Gastroesophageal sphincter (tissue), 4 donors: ENCODE data around the gene TRRAP. TPM values are rescaled to one million over a fixed set of nuclear protein-coding genes. Genes with fewer than 3 reads are reported as not detected.

Experiments used
- ATAC-seq: fragments of 150-250 bp; one replicate; pipeline ENCODE4 v1.9.1; 2016; ENCODE audit warnings: mild to moderate bottlenecking, moderate library complexity
- H3K27ac ChIP-seq, 4 donors: fragments of 200-600 bp; sonication (generic) in 3 of 4; 1 replicate in 3 of 4; 2 replicates in 1 of 4; pipeline ENCODE4 v1.5.1; 2016 to 2019
- H3K27me3 ChIP-seq: fragments of 200-600 bp; sonication (generic); one replicate; pipeline ENCODE4 v1.5.1; 2019
- H3K36me3 ChIP-seq, 2 donors: fragments of 200-600 bp; sonication (generic); one replicate each; pipeline ENCODE4 v1.5.1; 2019; ENCODE audit warnings: control low read depth in 1 of 2
- H3K4me1 ChIP-seq, 3 donors: fragments of 200-600 bp; sonication (generic); 1 replicate in 2 of 3; 2 replicates in 1 of 3; pipeline ENCODE4 v1.5.1; 2016 to 2019; ENCODE audit warnings: control low read depth in 2 of 3
- H3K4me3 ChIP-seq, 2 donors: fragments of 200-600 bp; sonication (generic); one replicate each; pipeline ENCODE4 v1.5.1; 2019; ENCODE audit warnings: mild to moderate bottlenecking in 1 of 2, moderate library complexity in 1 of 2
- H3K9me3 ChIP-seq, 3 donors: fragments of 200-600 bp; sonication (generic); one replicate each; pipeline ENCODE4 v1.5.1; 2017 to 2019; ENCODE audit warnings: control low read depth in 2 of 3
- EP300 ChIP-seq: sonication (generic); formaldehyde crosslinking; IDR thresholded peaks from one replicate; pipeline ENCODE4 v1.6.1; 2017; ENCODE audit warnings: antibody characterized with exemption, mild to moderate bottlenecking
- POLR2A ChIP-seq, 2 donors: fragments of 450-650 bp; IDR thresholded peaks; one replicate each; pipeline ENCODE4 v1.6.1; 2017; ENCODE audit warnings: antibody characterized with exemption in 2 of 2, mild to moderate bottlenecking in 2 of 2, moderate library complexity in 1 of 2
- POLR2AphosphoS5 ChIP-seq: sonication (generic); formaldehyde crosslinking; IDR thresholded peaks from one replicate; pipeline ENCODE4 v1.6.1; 2017; ENCODE audit warnings: antibody characterized with exemption
- WGBS, 2 donors: methylation state at CpG; one replicate each; pipeline ENCODE4 v1.1.5; 2018; ENCODE audit warnings: low coverage in 1 of 2; 5-methylcytosine and 5-hydroxymethylcytosine counted together
- total RNA-seq, 4 donors: library from RNA; depleted of rRNA; stranded (reverse); fragments of >200 nt; gene quantifications; one replicate each; pipeline ENCODE4 v1.1.0, GENCODE V29; 2016
- TF ChIP-seq, protein P1 (sequence below), 4 experiments: fragments of 200-600 bp in 2 of 4; fragments of 450-650 bp in 2 of 4; sonication (generic) in 1 of 4; IDR thresholded peaks; one replicate each; pipeline ENCODE4 v1.5.1; 2017 to 2019; ENCODE audit warnings: antibody characterized with exemption in 4 of 4, mild to moderate bottlenecking in 2 of 4, moderate library complexity in 2 of 4

TRRAP gene
- total RNA-seq, 4 donors from 2014 or later, result 19.1 to 34.8 (median 28.4) TPM

DNA sequence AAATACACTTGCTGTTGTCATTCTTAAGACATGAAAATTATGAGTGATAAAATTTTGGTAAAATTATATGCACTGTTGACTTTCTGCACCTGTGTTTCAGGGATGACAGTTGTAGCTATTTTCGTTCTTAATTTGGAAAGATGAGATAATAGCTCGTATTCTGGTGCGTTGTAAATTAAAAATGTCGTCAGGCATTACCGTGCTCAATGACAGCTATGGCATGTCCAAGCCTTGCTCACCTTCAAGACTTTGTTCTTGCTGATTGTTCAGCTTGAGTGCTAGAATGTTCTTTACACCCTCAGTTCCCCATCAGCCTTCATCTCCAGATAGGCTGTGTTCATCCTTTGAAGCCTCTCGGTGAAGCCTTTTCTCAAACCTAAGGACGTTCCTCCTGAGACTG lies 21.5 kb downstream of the TRRAP start:
- WGBS, 2 donors, result 88 to 92% methylated on average over 5 to 7 of the region's 7 CpGs
- Histone ChIP-seq H3K4me3 (no peak overlapping the region), H3K36me3 (peaks cover 12 to 100% of the 10 kb centered on the region in 2 donors), H3K27ac (no peak overlapping the region), H3K27me3 (no peaks in the 10 kb centered on the region), H3K9me3 (no peaks in the 10 kb centered on the region), H3K4me1 (no peaks in the 10 kb centered on the region)
- no peak for ATAC-seq
- no peak for TF ChIP-seq POLR2AphosphoS5
- no peak for TF ChIP-seq POLR2A (IDR thresholded peaks at IDR 0.05)
- TF ChIP-seq, protein P1, sequence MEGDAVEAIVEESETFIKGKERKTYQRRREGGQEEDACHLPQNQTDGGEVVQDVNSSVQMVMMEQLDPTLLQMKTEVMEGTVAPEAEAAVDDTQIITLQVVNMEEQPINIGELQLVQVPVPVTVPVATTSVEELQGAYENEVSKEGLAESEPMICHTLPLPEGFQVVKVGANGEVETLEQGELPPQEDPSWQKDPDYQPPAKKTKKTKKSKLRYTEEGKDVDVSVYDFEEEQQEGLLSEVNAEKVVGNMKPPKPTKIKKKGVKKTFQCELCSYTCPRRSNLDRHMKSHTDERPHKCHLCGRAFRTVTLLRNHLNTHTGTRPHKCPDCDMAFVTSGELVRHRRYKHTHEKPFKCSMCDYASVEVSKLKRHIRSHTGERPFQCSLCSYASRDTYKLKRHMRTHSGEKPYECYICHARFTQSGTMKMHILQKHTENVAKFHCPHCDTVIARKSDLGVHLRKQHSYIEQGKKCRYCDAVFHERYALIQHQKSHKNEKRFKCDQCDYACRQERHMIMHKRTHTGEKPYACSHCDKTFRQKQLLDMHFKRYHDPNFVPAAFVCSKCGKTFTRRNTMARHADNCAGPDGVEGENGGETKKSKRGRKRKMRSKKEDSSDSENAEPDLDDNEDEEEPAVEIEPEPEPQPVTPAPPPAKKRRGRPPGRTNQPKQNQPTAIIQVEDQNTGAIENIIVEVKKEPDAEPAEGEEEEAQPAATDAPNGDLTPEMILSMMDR (IDR thresholded peaks at IDR 0.05), result no peak
- TF ChIP-seq EP300, result no peak

DNA sequence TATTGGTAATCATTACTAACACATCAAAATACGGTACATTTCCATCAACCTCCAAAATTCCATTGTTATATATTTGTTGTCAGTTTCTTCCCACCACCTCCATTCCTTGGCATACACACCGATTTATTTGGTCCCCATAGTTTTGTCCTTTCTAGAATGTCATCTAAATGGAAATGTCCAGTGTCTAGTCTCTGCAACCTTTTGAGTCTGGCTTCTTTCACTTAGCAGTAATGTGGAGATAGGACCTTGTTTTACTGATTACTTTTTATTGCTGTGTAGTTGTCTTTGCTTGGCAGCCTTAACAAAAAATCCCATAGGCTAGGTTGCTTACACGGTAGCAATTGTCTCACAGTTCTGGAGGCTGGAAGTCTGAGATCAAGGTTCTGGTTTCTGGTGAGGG lies 22.5 kb downstream of the TRRAP start:
- H3K36me3 ChIP-seq, result peaks cover 12 to 100% of the 10 kb centered on the region in 2 donors
- TF ChIP-seq EP300, result no peak
- TF ChIP-seq POLR2AphosphoS5, result no peak
- TF ChIP-seq POLR2A (IDR thresholded peaks at IDR 0.05), result no peak
- TF ChIP-seq, protein P1 (IDR thresholded peaks at IDR 0.05), result no peak
- no peak overlapping the region for H3K27ac ChIP-seq
- H3K27me3 ChIP-seq, result no peaks in the 10 kb centered on the region
- H3K9me3 ChIP-seq, result no peaks in the 10 kb centered on the region
- no peak overlapping the region for H3K4me3 ChIP-seq
- 89 to 95% methylated on average over 3 of the region's 3 CpGs for WGBS, 2 donors
- ATAC-seq, result no peak
- H3K4me1 ChIP-seq, result no peaks in the 10 kb centered on the region

DNA sequence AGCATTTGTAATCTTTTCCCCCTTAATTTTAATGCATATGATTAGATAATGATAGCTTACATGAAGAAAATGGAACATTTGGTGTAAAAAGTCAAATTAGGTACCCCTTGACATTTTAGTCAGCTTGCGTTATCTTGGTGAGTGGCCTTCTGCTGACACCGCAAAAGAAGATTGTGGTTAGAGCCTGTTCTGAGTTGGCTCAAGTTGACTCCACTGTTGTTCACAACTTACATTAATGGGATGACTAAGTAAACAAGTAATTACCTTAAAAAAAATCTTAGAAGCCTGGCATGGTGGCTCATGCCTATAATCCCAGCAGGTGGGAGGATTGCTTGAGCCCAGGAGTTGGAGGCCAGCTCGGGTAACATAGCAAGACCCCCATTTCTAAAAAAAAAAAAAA lies 24.2 kb downstream of the TRRAP start:
- Histone ChIP-seq H3K27ac (no peak overlapping the region), H3K4me1 (no peaks in the 10 kb centered on the region), H3K4me3 (no peak overlapping the region), H3K27me3 (no peaks in the 10 kb centered on the region), H3K9me3 (no peaks in the 10 kb centered on the region), H3K36me3 (peaks cover 12 to 100% of the 10 kb centered on the region in 2 donors)
- WGBS, 2 donors, result 88 to 94% methylated on average over 2 of the region's 3 CpGs
- TF ChIP-seq POLR2AphosphoS5 (no peak), EP300 (no peak), POLR2A (IDR thresholded peaks at IDR 0.05) (no peak)
- TF ChIP-seq, protein P1 (IDR thresholded peaks at IDR 0.05), result no peak
- ATAC-seq, result no peak

DNA sequence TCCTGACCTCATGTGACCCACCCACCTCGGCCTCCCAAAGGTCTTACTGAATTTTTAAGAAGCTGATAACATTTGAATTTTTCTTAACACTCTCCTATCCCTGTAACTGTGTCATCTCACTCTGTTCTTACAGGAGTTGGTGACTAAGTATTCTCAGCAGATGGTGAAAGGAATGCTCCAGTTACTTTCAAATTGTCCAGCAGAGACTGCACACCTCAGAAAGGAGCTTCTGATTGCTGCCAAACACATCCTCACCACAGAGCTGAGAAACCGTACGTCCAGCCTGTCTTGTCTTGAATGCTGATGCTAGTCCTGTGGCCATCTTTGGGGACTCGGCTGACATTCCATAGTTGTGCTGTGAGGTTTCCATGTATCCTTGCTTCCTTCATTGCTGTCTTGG lies 24.9 kb downstream of the TRRAP start:
- H3K27ac ChIP-seq, result no peak overlapping the region
- TF ChIP-seq, protein P1 (IDR thresholded peaks at IDR 0.05), result no peak
- no peak for TF ChIP-seq POLR2AphosphoS5
- TF ChIP-seq EP300, result no peak
- no peak for TF ChIP-seq POLR2A (IDR thresholded peaks at IDR 0.05)
- no peaks in the 10 kb centered on the region for H3K4me1 ChIP-seq
- H3K27me3 ChIP-seq, result no peaks in the 10 kb centered on the region
- H3K36me3 ChIP-seq, result peaks cover 12 to 100% of the 10 kb centered on the region in 2 donors
- H3K9me3 ChIP-seq, result no peaks in the 10 kb centered on the region
- H3K4me3 ChIP-seq, result no peak overlapping the region
- 92 to 100% methylated on average over 1 to 4 of the region's 4 CpGs for WGBS, 2 donors
- no peak for ATAC-seq

DNA sequence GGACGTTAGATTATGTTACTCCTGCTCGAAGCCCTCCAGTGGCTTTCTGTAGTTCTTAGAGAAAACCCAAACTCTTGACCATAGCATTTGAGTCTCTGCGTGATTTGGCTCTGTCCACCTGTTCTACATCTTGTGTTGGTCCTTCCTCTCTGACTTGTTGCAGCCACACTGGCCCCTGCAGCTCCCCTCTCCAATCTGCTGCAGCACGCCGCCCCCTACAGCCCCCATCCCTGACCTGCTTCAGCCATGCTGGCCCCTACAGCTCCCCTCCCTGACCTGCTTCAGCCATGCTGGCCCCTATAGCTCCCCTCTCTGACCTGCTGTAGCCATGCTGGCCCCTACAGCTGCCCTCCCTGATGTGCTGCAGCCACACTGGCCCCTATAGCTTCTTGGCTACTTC lies 29.2 kb downstream of the TRRAP start:
- peaks cover 3 to 100% of the 10 kb centered on the region in 2 donors for H3K36me3 ChIP-seq
- no peak for ATAC-seq

More for the DNA sequence above, 29.2 kb downstream of the TRRAP start:
- H3K9me3 ChIP-seq, result no peaks in the 10 kb centered on the region
- H3K4me3 ChIP-seq, result no peak overlapping the region
- TF ChIP-seq, protein P1 (IDR thresholded peaks at IDR 0.05), result no peak
- TF ChIP-seq POLR2A (IDR thresholded peaks at IDR 0.05) (no peak), EP300 (no peak), POLR2AphosphoS5 (no peak)
- WGBS, 2 donors, result 88 to 89% methylated on average over 5 of the region's 5 CpGs
- H3K27me3 ChIP-seq, result no peaks in the 10 kb centered on the region
- no peaks in the 10 kb centered on the region for H3K4me1 ChIP-seq
- H3K27ac ChIP-seq, result no peak overlapping the region
